Right lobe of liver (tissue), 6 donors: Measurements from ENCODE around the gene HADHB. TPM values are rescaled to one million over a fixed set of nuclear protein-coding genes. Genes with fewer than 3 reads are reported as not detected.

Source experiments
- ATAC-seq, 4 donors: fragments of 200-7000 bp; cut with Tn5 transposase; one replicate each; pipeline ENCODE4 v1.9.1; 2020; ENCODE audit warnings: mild to moderate bottlenecking in 4 of 4, moderate library complexity in 4 of 4
- DNase-seq, 3 donors: peaks; one replicate each; pipeline ENCODE4 v3.0.0-alpha.2; 2020
- H3K27ac ChIP-seq, 3 donors: fragments of 200-600 bp; one replicate each; pipeline ENCODE4 v1.8.0; 2022
- H3K27me3 ChIP-seq, 2 donors: fragments of 200-600 bp; one replicate each; pipeline ENCODE4 v1.8.0; 2022
- H3K36me3 ChIP-seq, 4 donors: fragments of 200-600 bp; sonication (generic) in 1 of 4; one replicate each; pipeline versions ENCODE4 v1.5.1 to v1.8.0; 2017 to 2022; ENCODE audit warnings: control low read depth in 1 of 4
- H3K4me1 ChIP-seq, 4 donors: fragments of 200-600 bp; sonication (generic) in 1 of 4; one replicate each; pipeline versions ENCODE4 v1.5.1 to v1.8.0; 2017 to 2022; ENCODE audit warnings: control low read depth in 1 of 4
- H3K4me3 ChIP-seq, 3 donors: fragments of 200-600 bp; one replicate each; pipeline ENCODE4 v1.8.0; 2022
- H3K9me3 ChIP-seq, 4 donors: fragments of 200-600 bp; sonication (generic) in 1 of 4; one replicate each; pipeline versions ENCODE4 v1.5.1 to v1.8.0; 2017 to 2022; ENCODE audit warnings: control low read depth in 1 of 4
- CTCF ChIP-seq, 4 donors: fragments of 200-600 bp in 3 of 4; fragments of 450-650 bp in 1 of 4; IDR thresholded peaks; one replicate each; pipeline versions ENCODE4 v1.5.1 to v1.8.0; 2016 to 2022; ENCODE audit warnings: antibody characterized with exemption in 4 of 4, mild to moderate bottlenecking in 2 of 4
- POLR2A ChIP-seq: fragments of 450-650 bp; IDR thresholded peaks from one replicate; pipeline ENCODE4 v1.6.1; 2017; ENCODE audit warnings: antibody characterized with exemption, mild to moderate bottlenecking
- WGBS: methylation state at CpG from one replicate; pipeline ENCODE4 v1.1.6; 2018; ENCODE audit warnings: low coverage, low lambda C conversion rate; ENCODE audit not compliant: insufficient coverage; ENCODE audit errors: missing lambda C conversion rate; 5-methylcytosine and 5-hydroxymethylcytosine counted together
- intact Hi-C, 2 donors: fragments of 100-400 bp; cut with DNase I; formaldehyde crosslinking; loops; one replicate each; pipeline versions ENCODE4 v1.11.2 to v1.14.1; 2022
- total RNA-seq, 6 experiments: library from RNA; depleted of rRNA in 2 of 6; stranded (reverse); fragments of >200 nt in 2 of 6; fragmentation: NEBNext Ultra II Directional in 3 of 6; extraction: Animal tissue kit (Norgen Biotek cat#: 25700) in 3 of 6; gene quantifications; one replicate each; pipeline versions ENCODE4 v1.1.0 to v1.2.4, GENCODE V29; 2016 to 2023
- donor health status: DM: no; HTN: yes; CAD: no.
- donor health status: DM: no; HTN: no; CAD: no.
- donor health status: DM: no; HTN: no; CAD: no.
- donor health status: DM: no; HTN: yes; CAD: no.
- donor health status: DM: no; HTN: yes; CAD: no.

The HADHB gene
- total RNA-seq, 6 experiments from 2014 or later, result 129 to 295 (median 219) TPM

- intact Hi-C loops, result no loop called here
- no peak for ATAC-seq
- WGBS, result 84% methylated on average over 4 of the region's 4 CpGs
- DNase-seq, result no peak
- TF ChIP-seq CTCF (IDR thresholded peaks at IDR 0.05) (no peak), POLR2A (no peak)
- Histone ChIP-seq H3K27me3 (no peaks in the 10 kb centered on the region), H3K36me3 (peaks cover 5 to 71% (median 40%) of the 10 kb centered on the region in 4 donors), H3K4me3 (no peak overlapping the region), H3K4me1 (no peaks in the 10 kb centered on the region), H3K27ac (no peak overlapping the region), H3K9me3 (no peaks in the 10 kb centered on the region)
Measured at GRCh38 chr2:26216587-26216986, 28.2 kb upstream of the HADHB start.

- 65% methylated on average over 4 of the region's 6 CpGs for whole genome bisulfite sequencing
- H3K4me3 ChIP-seq, result no peak overlapping the region
- intact Hi-C loops, result no loop called here
- H3K36me3 ChIP-seq, result peaks cover 5 to 62% (median 32%) of the 10 kb centered on the region in 4 donors
- TF ChIP-seq CTCF (IDR thresholded peaks at IDR 0.05) (no peak), POLR2A (no peak)
- H3K4me1 ChIP-seq, result no peaks in the 10 kb centered on the region
- H3K27ac ChIP-seq, result no peak overlapping the region
- no peak for ATAC-seq
- no peaks in the 10 kb centered on the region for H3K27me3 ChIP-seq
- no peak for DNase-seq
- no peaks in the 10 kb centered on the region for H3K9me3 ChIP-seq
Measured at GRCh38 chr2:26217720-26218119, 27.0 kb upstream of the HADHB start.

- Histone ChIP-seq H3K27me3 (no peaks in the 10 kb centered on the region), H3K27ac (no peak overlapping the region), H3K4me3 (no peak overlapping the region), H3K36me3 (peaks cover under 1 to 45% (median 22%) of the 10 kb centered on the region in 4 donors), H3K4me1 (no peaks in the 10 kb centered on the region), H3K9me3 (no peaks in the 10 kb centered on the region)
- ATAC-seq, result no peak
- WGBS, result 100% methylated on average over 1 of the region's 1 CpG
- intact Hi-C loops, result no loop called here
- no peak for DNase-seq
- TF ChIP-seq POLR2A (no peak), CTCF (IDR thresholded peaks at IDR 0.05) (no peak)
Measured at GRCh38 chr2:26223018-26223417, 21.7 kb upstream of the HADHB start.

- 52% methylated on average over 2 of the region's 2 CpGs for WGBS
Measured at GRCh38 chr2:26224095-26224494, 20.6 kb upstream of the HADHB start.

More at GRCh38 chr2:26224095-26224494, 20.6 kb upstream of the HADHB start:
- H3K27ac ChIP-seq, result no peak overlapping the region
- H3K36me3 ChIP-seq, result peaks cover 0 to 54% (median 23%) of the 10 kb centered on the region in 4 donors
- no peaks in the 10 kb centered on the region for H3K9me3 ChIP-seq
- no peaks in the 10 kb centered on the region for H3K27me3 ChIP-seq
- no peak for TF ChIP-seq CTCF (IDR thresholded peaks at IDR 0.05)
- no peak for TF ChIP-seq POLR2A
- intact Hi-C loops, result no loop called here
- H3K4me1 ChIP-seq, result no peaks in the 10 kb centered on the region
- H3K4me3 ChIP-seq, result no peak overlapping the region
- no peak for ATAC-seq
- DNase-seq, result no peak
